ENCODE results near the gene SLC7A4.
"Not testable (repeated sequence)": the region's sequence is repeated elsewhere in the genome, so short reads cannot be mapped to it uniquely, and the experiment has no call there.

SLC7A4 gene

GRCh38 chr22:21064917-21065864 lies 32.8 kb upstream of the SLC7A4 start:
- no peak for DNase-seq

GRCh38 chr22:21064425-21064824 lies 32.1 kb upstream of the SLC7A4 start:
- DNase-seq, result not testable (repeated sequence)

GRCh38 chr22:21061660-21062321 lies 29.4 kb upstream of the SLC7A4 start:
- not testable (repeated sequence) for DNase-seq

- DNase-seq, result not testable (repeated sequence)
Observed at GRCh38 chr22:21060363-21060762, 28.0 kb upstream of the SLC7A4 start.

GRCh38 chr22:21055880-21056319 lies 23.5 kb upstream of the SLC7A4 start:
- no peak for DNase-seq

GRCh38 chr22:21055564-21055834 lies 23.1 kb upstream of the SLC7A4 start:
- no peak for DNase-seq

GRCh38 chr22:21054714-21055563 lies 22.6 kb upstream of the SLC7A4 start:
- DNase-seq, result no peak

- no peak for DNase-seq
Observed at GRCh38 chr22:21054046-21054713, 21.8 kb upstream of the SLC7A4 start.

GRCh38 chr22:21052715-21053459 lies 20.5 kb upstream of the SLC7A4 start:
- no peak for DNase-seq

- no peak for DNase-seq
Observed at GRCh38 chr22:21051831-21052400, 19.6 kb upstream of the SLC7A4 start.

GRCh38 chr22:21051145-21051830 lies 18.9 kb upstream of the SLC7A4 start:
- no peak for DNase-seq

- DNase-seq, result not testable (repeated sequence)
Observed at GRCh38 chr22:21048965-21049364, 16.6 kb upstream of the SLC7A4 start.

- DNase-seq, result not testable (repeated sequence)
Observed at GRCh38 chr22:21048448-21048847, 16.1 kb upstream of the SLC7A4 start.

GRCh38 chr22:21047730-21048129 lies 15.4 kb upstream of the SLC7A4 start:
- no peak for DNase-seq

- DNase-seq, result no peak
Observed at GRCh38 chr22:21047035-21047661, 14.8 kb upstream of the SLC7A4 start.

GRCh38 chr22:21045585-21046294 lies 13.4 kb upstream of the SLC7A4 start, which contains the start of gene LRRC74B:
LRRC74B (plus strand) TSS chr22:21045946; CDS start chr22:21045987, 41 bp downstream.
- DNase-seq, result peak; percentile 50

GRCh38 chr22:21044931-21045584 lies 12.7 kb upstream of the SLC7A4 start:
- DNase-seq, result no peak

GRCh38 chr22:21043860-21044535 lies 11.6 kb upstream of the SLC7A4 start:
- DNase-seq, result no peak

All from activated CD4-positive, alpha-beta T cell treated with anti-CD3 and anti-CD28 coated beads for 1 hour (primary cell).